GM21423 (cell line): ENCODE results near the gene GIMAP5.
A peak's percentile ranks its signal among the peaks of the same experiment; 100 is the strongest.

Experiments
- ATAC-seq: cut with Tn5 transposase; IDR thresholded peaks from one replicate; pipeline ENCODE4 v1.9.1; 2021; ENCODE audit warnings: mild to moderate bottlenecking, moderate library complexity; ENCODE audit not compliant: unreplicated experiment

The GIMAP5 gene

DNA sequence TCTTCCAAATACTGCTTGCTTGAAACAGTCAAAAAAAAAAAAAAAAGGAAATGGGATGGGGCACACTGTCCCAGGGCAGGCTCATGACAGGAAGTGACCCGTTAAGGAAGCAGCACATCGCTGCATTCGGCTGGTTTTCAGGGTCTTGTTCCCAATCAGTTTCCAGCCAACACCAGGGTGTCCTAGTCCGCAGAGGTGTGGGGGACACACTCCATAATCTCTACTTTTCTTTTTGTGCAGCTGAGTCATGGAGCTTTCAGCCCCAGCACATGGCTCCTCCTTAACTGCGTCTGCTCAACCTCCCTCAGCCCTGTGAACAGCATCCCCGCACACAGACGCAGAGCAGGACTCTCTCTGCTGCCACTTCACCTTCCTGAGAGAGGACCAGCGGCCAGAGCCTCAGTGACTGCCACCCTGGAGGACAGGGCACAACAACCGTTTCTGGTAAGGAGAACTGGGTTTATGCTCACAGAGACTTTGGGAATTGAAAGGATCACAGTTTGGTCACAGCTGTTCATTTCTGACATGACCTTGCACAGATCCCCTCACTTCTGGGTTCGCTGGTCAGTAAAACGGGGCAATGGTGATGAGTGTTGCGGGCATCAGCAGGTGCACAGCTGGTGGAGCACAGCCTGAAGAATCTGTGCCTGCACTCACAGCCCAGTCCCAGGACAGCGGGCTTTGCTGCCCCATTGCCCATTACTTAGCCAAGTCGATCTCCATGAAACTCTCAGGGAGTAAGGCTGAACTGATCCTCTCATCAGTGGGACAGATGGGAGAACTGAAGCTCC is at the start of gene GIMAP5:
Gene GIMAP5 (plus strand): TSS at position 154 of the 791 bp plus-strand sequence. CDS start 3,467 bp downstream, outside the sequence.
- ATAC-seq = peak; percentile 67

GRCh38 chr7:150688630-150689029 is 48.6 kb upstream of the GIMAP5 start:
- ATAC-seq = no peak

DNA sequence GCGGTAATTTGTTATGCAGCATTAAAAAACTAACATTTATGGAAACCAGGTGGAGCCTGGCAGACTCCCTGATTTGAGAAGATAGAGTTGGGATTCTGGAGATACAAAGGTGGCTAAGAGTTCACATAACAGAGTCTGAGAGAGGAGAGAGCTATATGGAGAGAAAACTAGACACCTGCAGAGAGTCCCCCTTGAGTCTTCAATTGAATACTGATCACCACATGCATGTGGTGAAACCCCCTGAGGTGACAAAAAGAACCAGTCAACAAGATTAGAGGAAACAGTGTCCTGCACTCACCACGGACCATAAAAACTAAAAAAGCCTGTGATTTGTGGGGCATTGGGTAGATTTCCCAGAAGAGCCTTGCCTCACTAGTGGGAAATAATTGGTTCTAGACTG is 41.6 kb upstream of the GIMAP5 start:
- ATAC-seq = no peak

DNA sequence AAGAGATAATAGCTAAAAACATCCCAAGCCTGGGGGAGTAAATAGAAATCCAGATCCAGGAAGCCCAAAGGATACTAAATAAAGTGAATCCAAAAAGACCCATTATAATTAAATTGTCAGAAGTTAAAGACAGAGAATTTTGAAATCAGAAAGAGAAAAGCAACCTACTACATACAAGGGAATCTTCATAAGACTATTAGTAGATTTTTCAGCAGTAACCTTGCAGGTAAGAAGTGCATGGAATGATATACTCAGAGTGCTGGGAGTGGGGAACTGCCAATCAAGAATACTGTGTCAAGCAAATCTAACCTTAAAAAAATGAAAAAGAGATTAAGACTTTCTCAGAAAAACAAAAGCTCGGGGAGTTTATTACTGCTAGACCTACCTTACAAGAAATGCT is 34.0 kb upstream of the GIMAP5 start:
- no peak for ATAC-seq

- no peak for ATAC-seq
Measured at GRCh38 chr7:150715293-150715692, 21.9 kb upstream of the GIMAP5 start.

- no peak for ATAC-seq
Measured at GRCh38 chr7:150715738-150716137, 21.5 kb upstream of the GIMAP5 start.

DNA sequence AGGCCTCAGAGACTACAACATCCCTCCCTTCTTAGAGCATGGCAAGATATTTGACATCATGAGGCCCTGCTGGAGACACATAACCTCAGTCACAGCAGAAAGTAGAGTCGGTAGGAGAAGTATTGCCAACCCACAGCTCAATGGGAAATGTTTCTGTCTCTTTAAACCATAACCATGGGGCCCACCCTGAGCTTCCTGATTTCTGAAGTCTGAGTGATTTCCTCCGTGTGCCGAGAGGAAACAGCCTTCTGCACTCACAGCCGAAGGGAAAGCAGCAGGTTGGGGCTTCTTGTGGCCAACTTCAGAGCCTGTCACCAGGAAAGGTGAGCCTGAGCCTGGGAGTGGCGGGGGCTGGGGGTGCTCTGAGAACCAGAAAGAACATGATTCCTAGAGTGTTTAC is 20.9 kb upstream of the GIMAP5 start, which contains the start of gene GIMAP1:
Gene GIMAP1 (plus strand): TSS at position 246 of the 400 bp plus-strand sequence. CDS start 2,435 bp downstream, outside the sequence.
- peak; percentile 75 for ATAC-seq

DNA sequence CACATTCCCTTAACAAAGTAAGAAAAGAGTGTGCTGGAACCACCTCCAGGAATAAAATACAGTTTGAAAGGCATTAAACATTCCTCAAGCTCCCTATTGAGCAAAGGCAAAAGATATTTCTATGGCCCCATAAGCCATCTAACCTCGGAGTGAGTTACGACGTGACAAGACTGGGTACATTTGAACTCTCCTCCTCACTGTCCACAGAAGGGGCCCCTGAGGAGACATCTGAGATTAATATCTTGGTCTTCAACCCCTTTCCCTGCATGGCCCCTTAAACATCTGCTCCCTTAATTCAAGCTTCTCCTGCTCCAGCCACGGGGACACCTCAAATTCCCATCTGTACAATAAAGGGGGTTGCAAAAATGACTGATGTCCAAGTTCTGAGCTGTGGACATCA is 20.3 kb upstream of the GIMAP5 start:
- no peak for ATAC-seq

- no peak for ATAC-seq
Measured at GRCh38 chr7:150717814-150718420, 19.3 kb upstream of the GIMAP5 start.

DNA sequence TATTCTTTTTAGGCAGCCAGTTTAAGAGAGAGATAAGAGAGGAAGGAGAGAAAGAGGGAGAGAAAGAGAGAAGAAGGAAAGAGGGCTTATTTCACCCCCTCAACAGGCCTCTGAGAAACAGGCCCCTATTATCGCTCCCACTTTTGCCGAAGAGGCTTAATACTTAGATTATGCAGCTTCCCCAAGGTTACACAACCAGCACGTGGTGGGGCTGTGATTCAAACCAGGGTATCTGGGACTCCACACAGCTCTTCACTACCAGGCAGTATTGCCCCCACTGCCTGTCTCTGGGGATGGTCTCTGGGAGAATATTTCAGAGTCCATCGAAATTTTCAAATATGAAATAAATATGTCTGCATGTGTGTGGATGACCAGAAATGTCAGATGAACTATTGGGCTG is 17.8 kb upstream of the GIMAP5 start:
- ATAC-seq = no peak

- ATAC-seq = no peak
Measured at GRCh38 chr7:150719960-150720891, 17.0 kb upstream of the GIMAP5 start.

- ATAC-seq = no peak
Measured at GRCh38 chr7:150721970-150722373, 15.2 kb upstream of the GIMAP5 start.

DNA sequence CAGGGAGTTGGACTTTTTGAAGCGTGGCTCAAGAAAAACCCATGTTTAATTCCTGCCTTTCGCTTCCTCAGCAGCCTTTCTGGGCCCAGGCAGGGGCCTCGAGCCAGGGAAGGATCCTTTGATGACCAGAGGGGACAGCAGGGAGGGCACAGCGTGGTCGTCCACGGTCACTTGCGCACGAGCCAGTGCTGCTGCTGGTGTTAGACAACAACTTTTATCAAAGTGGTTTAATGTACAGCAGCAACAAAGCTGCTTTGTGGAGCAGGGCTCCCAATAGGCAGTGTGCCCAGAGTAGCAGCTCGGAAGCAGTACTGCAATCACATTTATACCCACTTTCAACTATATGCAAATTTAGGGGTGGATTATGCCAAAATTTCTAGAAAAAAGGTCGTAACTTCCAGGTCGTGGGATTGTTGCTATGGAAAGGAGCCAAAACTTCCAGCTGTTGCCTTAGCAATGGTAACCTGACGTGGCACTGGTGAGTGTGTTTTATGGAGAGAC is 14.7 kb upstream of the GIMAP5 start:
- ATAC-seq = no peak

GRCh38 chr7:150723467-150723866 is 13.8 kb upstream of the GIMAP5 start:
- ATAC-seq = no peak

DNA sequence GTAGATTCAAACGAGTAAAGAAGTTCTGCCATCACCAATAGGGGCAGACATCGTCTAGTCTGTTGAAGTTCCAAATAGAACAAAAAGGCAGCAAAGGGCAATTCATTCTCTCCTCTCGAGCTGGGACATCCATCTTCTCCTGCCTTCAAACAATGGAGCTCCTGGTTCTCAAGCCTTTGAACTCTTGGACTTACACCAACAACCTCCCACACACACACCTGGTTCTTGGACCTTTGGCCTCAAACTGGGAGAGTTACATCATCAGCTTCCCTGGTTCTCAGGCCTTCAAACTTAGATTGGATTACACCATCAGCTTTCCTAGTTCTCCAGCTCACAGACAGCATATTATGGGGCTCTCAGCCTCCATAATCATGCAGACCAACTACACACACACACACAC is 9.8 kb upstream of the GIMAP5 start:
- ATAC-seq = no peak

DNA sequence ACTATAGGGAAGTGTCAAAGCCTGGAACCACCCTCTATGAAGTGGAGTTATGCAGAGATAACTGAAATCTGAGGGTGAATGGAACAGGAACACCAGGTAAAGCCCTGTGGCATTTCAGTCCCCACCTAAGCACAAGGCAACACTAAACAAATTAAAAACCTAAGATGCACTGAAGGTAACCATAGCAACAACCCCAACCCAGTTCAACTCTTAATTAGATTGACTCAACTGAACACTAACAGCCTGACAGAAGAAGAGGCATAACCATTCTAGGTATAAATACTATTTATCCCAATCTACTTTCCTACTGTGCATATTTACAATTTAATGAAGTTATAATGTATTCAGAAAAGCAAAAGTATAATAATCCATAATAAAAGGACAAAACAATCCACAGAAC is 9.2 kb upstream of the GIMAP5 start:
- no peak for ATAC-seq

GRCh38 chr7:150728609-150729008 is 8.6 kb upstream of the GIMAP5 start:
- no peak for ATAC-seq

DNA sequence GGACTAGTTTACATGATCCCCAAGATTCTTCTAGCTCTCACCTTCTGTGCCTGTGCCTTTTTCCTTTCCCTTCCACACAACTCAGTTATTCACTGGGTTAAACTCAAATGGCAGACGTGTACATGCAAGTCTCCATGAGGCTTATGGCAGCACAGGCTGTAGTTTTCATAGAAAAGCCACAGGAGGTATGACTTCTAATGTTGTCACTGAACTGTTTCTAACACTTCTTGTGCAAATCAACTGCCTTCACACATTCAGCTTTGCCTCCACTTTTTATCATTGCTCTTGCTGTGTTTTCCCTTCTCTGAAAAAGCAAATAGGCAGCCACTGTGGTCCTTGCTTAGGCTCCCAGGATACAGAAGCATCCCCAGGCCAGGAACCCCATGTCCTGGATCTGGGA is 5.3 kb upstream of the GIMAP5 start:
- no peak for ATAC-seq

DNA sequence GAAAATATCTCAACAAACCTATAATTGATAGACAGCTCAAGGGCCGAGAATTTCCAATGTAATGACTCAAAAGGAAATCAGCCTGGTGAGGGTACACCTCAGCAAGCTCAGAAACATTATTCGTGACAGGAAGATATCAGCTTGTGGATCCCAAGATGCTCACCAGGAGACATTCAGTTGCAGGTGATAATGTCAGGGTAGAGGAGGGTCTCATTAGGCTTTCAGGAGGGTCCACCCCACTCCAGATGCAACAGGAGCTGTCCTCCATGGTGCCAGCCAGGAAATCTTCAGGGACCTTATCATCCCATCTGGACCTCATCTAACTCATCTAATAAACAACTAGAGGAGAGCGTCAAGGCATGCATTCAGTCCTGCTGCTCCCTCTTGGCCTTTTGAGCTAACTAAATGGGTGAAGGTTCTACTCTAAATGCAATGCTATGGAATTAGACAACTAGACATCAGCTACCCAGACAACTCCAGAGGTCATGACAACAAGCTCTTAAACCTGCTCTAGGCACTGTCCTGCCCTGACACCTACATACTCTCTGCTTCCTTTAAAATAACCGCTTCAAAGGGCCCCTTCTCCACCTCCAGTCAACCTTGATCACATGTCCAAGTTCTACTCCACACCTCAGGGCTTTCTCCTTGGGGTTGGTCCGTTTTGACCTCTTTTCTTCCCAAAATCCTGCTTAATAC is 4.3 kb upstream of the GIMAP5 start:
- no peak for ATAC-seq

GRCh38 chr7:150733482-150734095 is 3.6 kb upstream of the GIMAP5 start:
- no peak for ATAC-seq
